Right kidney (tissue), 1 donor: ENCODE results near the gene IQGAP2.
A peak's percentile ranks its signal among the peaks of the same experiment; 100 is the strongest.

Source experiments
- DNase-seq: peaks from one replicate; pipeline ENCODE4 v3.0.0-alpha.2; 2016

The IQGAP2 gene

GRCh38 chr5:76608833-76609232, 205.7 kb downstream of the IQGAP2 start:
- no peak for DNase-seq

GRCh38 chr5:76610196-76610595, 207.1 kb downstream of the IQGAP2 start:
- no peak for DNase-seq

- DNase-seq = no peak
These were observed 209.9 kb downstream of the IQGAP2 start for GRCh38 chr5:76612942-76613341.

- DNase-seq = no peak
These were observed 212.7 kb downstream of the IQGAP2 start for GRCh38 chr5:76615759-76616158.

GRCh38 chr5:76616206-76616605, 213.1 kb downstream of the IQGAP2 start:
- no peak for DNase-seq

- no peak for DNase-seq
These were observed 214.1 kb downstream of the IQGAP2 start for GRCh38 chr5:76617229-76617628.

- DNase-seq = no peak
These were observed 214.6 kb downstream of the IQGAP2 start for GRCh38 chr5:76617675-76618074.

- no peak for DNase-seq
These were observed 217.1 kb downstream of the IQGAP2 start for GRCh38 chr5:76620166-76620565.

GRCh38 chr5:76622076-76622475, 219.0 kb downstream of the IQGAP2 start:
- DNase-seq = no peak

- peak; percentile 7 for DNase-seq
These were observed 220.0 kb downstream of the IQGAP2 start, which contains the start of gene F2RL2 for GRCh38 chr5:76622973-76623596. Gene F2RL2, minus strand, starts transcription at chr5:76623403. Its CDS starts 173 bp downstream, at chr5:76623230.

- no peak for DNase-seq
These were observed 222.2 kb downstream of the IQGAP2 start for GRCh38 chr5:76625087-76625815.

- DNase-seq = no peak
These were observed 223.7 kb downstream of the IQGAP2 start for GRCh38 chr5:76626738-76627137.

- DNase-seq = no peak
These were observed 231.6 kb downstream of the IQGAP2 start for GRCh38 chr5:76634661-76635060.

GRCh38 chr5:76637490-76637889, 234.4 kb downstream of the IQGAP2 start:
- DNase-seq = no peak

GRCh38 chr5:76638479-76638878, 235.4 kb downstream of the IQGAP2 start:
- DNase-seq = no peak

- peak; percentile 23 for DNase-seq
These were observed 238.5 kb downstream of the IQGAP2 start for GRCh38 chr5:76641514-76642120.

- no peak for DNase-seq
These were observed 239.4 kb downstream of the IQGAP2 start for GRCh38 chr5:76642390-76643040.

GRCh38 chr5:76643371-76643770, 240.3 kb downstream of the IQGAP2 start:
- DNase-seq = no peak

GRCh38 chr5:76649140-76649539, 246.1 kb downstream of the IQGAP2 start:
- no peak for DNase-seq

GRCh38 chr5:76652809-76653414, 249.8 kb downstream of the IQGAP2 start:
- no peak for DNase-seq

- no peak for DNase-seq
These were observed 254.0 kb downstream of the IQGAP2 start for GRCh38 chr5:76657091-76657490.

GRCh38 chr5:76657683-76658311, 254.7 kb downstream of the IQGAP2 start:
- no peak for DNase-seq
